Naive thymus-derived CD8-positive, alpha-beta T cell (primary cell): ENCODE data around the gene NMRK2. TPM values are rescaled to one million over a fixed set of nuclear protein-coding genes. Genes with fewer than 3 reads are reported as not detected.
"Not testable (repeated sequence)": the region's sequence is repeated elsewhere in the genome, so short reads cannot be mapped to it uniquely, and the experiment has no call there.

Experiments used
- ATAC-seq, 2 donors: fragments of 150-1000 bp; cut with Tn5 transposase in 1 of 2; sonication (Bioruptor Pico), chemical (Tn5 transposase) in 1 of 2; 1 replicate in 1 of 2; 2 replicates in 1 of 2; pipeline ENCODE4 v1.10.0; 2021; ENCODE audit warnings: mild to moderate bottlenecking in 2 of 2, moderate library complexity in 2 of 2
- POLR2A ChIA-PET: fragments of 350-600 bp; sonication (Branson Sonifier 250); formaldehyde crosslinking; loops from one replicate; lab custom pipeline; 2021; ENCODE audit warnings: antibody characterized with exemption; lab: Charles Lee
- DNase-seq, 10 donors: peaks; one replicate each; pipeline versions ENCODE4 v3.0.0 to v3.0.0-alpha.2; 2020 to 2022
- H3K27ac Mint-ChIP-seq, 10 donors: one replicate each; pipeline ENCODE4 v1.8.0; 2020 to 2022; ENCODE audit warnings: mild to moderate bottlenecking in 10 of 10, mixed read lengths in 10 of 10, moderate library complexity in 4 of 10, inconsistent platforms in 1 of 10
- H3K27me3 Mint-ChIP-seq, 5 donors: one replicate each; pipeline ENCODE4 v1.8.0; 2021 to 2022; ENCODE audit warnings: mixed read lengths in 5 of 5
- H3K36me3 Mint-ChIP-seq, 3 donors: one replicate each; pipeline ENCODE4 v1.8.0; 2020 to 2022; ENCODE audit warnings: mixed read lengths in 3 of 3, mild to moderate bottlenecking in 2 of 3, inconsistent platforms in 1 of 3
- H3K4me1 Mint-ChIP-seq, 4 donors: one replicate each; pipeline ENCODE4 v1.8.0; 2021 to 2022; ENCODE audit warnings: mixed read lengths in 4 of 4
- H3K4me3 Mint-ChIP-seq, 10 donors: one replicate each; pipeline ENCODE4 v1.8.0; 2020 to 2022; ENCODE audit warnings: mild to moderate bottlenecking in 10 of 10, mixed read lengths in 10 of 10, moderate library complexity in 6 of 10, inconsistent platforms in 1 of 10
- H3K9me3 Mint-ChIP-seq, 9 donors: one replicate each; pipeline ENCODE4 v1.8.0; 2020 to 2022; ENCODE audit warnings: mixed read lengths in 9 of 9, mild to moderate bottlenecking in 3 of 9, inconsistent platforms in 1 of 9, moderate library complexity in 1 of 9
- polyA plus RNA-seq, 3 donors: library from polyadenylated mRNA; unstranded; fragments of 300-500 nt; fragmentation: Illumina TruSeq; gene quantifications; one replicate each; pipeline ENCODE4 v1.2.3, GENCODE V29; 2021
- total RNA-seq, 8 experiments: library from RNA in 2 of 8; stranded (reverse) in 2 of 8; gene quantifications; one replicate each; pipeline ENCODE4 v1.2.3 and lab custom pipeline; 2021 to 2026

The NMRK2 gene
- total and polyA plus RNA-seq, 5 experiments from 2014 or later: not detected

GRCh38 chr19:3944018-3944721 is 11.3 kb downstream of the NMRK2 start:
- Mint-ChIP-seq H3K9me3 (no peaks in the 10 kb centered on the region), H3K4me3 (no peak overlapping the region), H3K36me3 (peaks cover 0 to 2% (median 0%) of the 10 kb centered on the region in 3 donors), H3K27ac (peak overlapping the region in 2 of 10 donors; percentile 72 to 77), H3K4me1 (peaks cover 0 to 6% (median 0%) of the 10 kb centered on the region in 4 donors), H3K27me3 (peaks cover 0 to 2% (median 0%) of the 10 kb centered on the region in 5 donors)
- POLR2A ChIA-PET: no interaction called here
- ATAC-seq (no peak), DNase-seq (no peak)

- DNase-seq (no peak), ATAC-seq (no peak)
- H3K9me3 Mint-ChIP-seq: no peaks in the 10 kb centered on the region
- H3K27me3 Mint-ChIP-seq: peaks cover 0 to 2% (median 0%) of the 10 kb centered on the region in 5 donors
- H3K4me1 Mint-ChIP-seq: peaks cover 0 to 9% (median 1%) of the 10 kb centered on the region in 4 donors
- POLR2A ChIA-PET: no interaction called here
- no peak overlapping the region for H3K27ac Mint-ChIP-seq
- peaks cover 0 to 2% (median 0%) of the 10 kb centered on the region in 3 donors for H3K36me3 Mint-ChIP-seq
- H3K4me3 Mint-ChIP-seq: no peak overlapping the region
These were observed 13.0 kb downstream of the NMRK2 start for GRCh38 chr19:3945838-3946237.

GRCh38 chr19:3947316-3947933 is 14.6 kb downstream of the NMRK2 start:
- H3K4me1 Mint-ChIP-seq: peaks cover 3 to 20% (median 13%) of the 10 kb centered on the region in 4 donors
- ATAC-seq, H3K4me3 Mint-ChIP-seq, DNase-seq, H3K27ac Mint-ChIP-seq, H3K27me3 Mint-ChIP-seq, H3K36me3 Mint-ChIP-seq, H3K9me3 Mint-ChIP-seq, POLR2A ChIA-PET: not testable (repeated sequence)

GRCh38 chr19:3949294-3949693 is 16.4 kb downstream of the NMRK2 start:
- Mint-ChIP-seq H3K4me3 (no peak overlapping the region), H3K36me3 (no peaks in the 10 kb centered on the region), H3K9me3 (no peaks in the 10 kb centered on the region), H3K27ac (no peak overlapping the region), H3K27me3 (no peaks in the 10 kb centered on the region), H3K4me1 (peaks cover 5 to 16% (median 15%) of the 10 kb centered on the region in 4 donors)
- DNase-seq (no peak), ATAC-seq (no peak)
- POLR2A ChIA-PET: interaction anchor here (0.5 to 0.6 kb wide), 2 partner anchors 40 to 230 kb away, joined by 4 to 5 read pairs; no protein-coding TSS in a partner anchor

- POLR2A ChIA-PET: interaction anchor here (0.5 to 0.9 kb wide), 4 partner anchors 38 to 262 kb away, joined by 3 to 5 read pairs (median 4); no protein-coding TSS in a partner anchor
- ATAC-seq (peak; percentile 27 to 36), DNase-seq (peak in 1 of 10 donors; percentile 17)
- peak overlapping the region in 6 of 10 donors; percentile 29 to 95 (median 64) for H3K27ac Mint-ChIP-seq
- H3K4me1 Mint-ChIP-seq: peaks cover 5 to 16% (median 15%) of the 10 kb centered on the region in 4 donors
- H3K27me3 Mint-ChIP-seq: no peaks in the 10 kb centered on the region
- H3K36me3 Mint-ChIP-seq: no peaks in the 10 kb centered on the region
- H3K4me3 Mint-ChIP-seq: peak overlapping the region; percentile 22 to 90 (median 64)
- H3K9me3 Mint-ChIP-seq: no peaks in the 10 kb centered on the region
These were observed 17.4 kb downstream of the NMRK2 start for GRCh38 chr19:3949997-3950859.

- no peaks in the 10 kb centered on the region for H3K27me3 Mint-ChIP-seq
- peak overlapping the region; percentile 63 to 95 (median 81) for H3K27ac Mint-ChIP-seq
- H3K4me1 Mint-ChIP-seq: peaks cover 5 to 16% (median 15%) of the 10 kb centered on the region in 4 donors
- POLR2A ChIA-PET: interaction anchor here (0.6 to 0.9 kb wide), 3 partner anchors 37 to 261 kb away, joined by 3 read pairs; no protein-coding TSS in a partner anchor
- ATAC-seq (peak; percentile 60 to 61), DNase-seq (peak in 2 of 10 donors; percentile 21 to 22)
- H3K9me3 Mint-ChIP-seq: no peaks in the 10 kb centered on the region
- no peaks in the 10 kb centered on the region for H3K36me3 Mint-ChIP-seq
- H3K4me3 Mint-ChIP-seq: peak overlapping the region; percentile 66 to 90 (median 81)
These were observed 18.3 kb downstream of the NMRK2 start for GRCh38 chr19:3950871-3951861.

- not testable (repeated sequence) for H3K36me3 Mint-ChIP-seq, H3K27me3 Mint-ChIP-seq, H3K9me3 Mint-ChIP-seq, DNase-seq, ATAC-seq
- POLR2A ChIA-PET: interaction anchor here (0.6 to 1.1 kb wide), 2 partner anchors 31 to 38 kb away, joined by 3 read pairs; no protein-coding TSS in a partner anchor
- Mint-ChIP-seq H3K4me1 (peaks cover 5 to 16% (median 15%) of the 10 kb centered on the region in 4 donors), H3K4me3 (peak overlapping the region in 4 of 10 donors; percentile 22 to 71 (median 38)), H3K27ac (peak overlapping the region in 2 of 10 donors; percentile 5 to 97)
These were observed 19.9 kb downstream of the NMRK2 start for GRCh38 chr19:3952755-3953276.

- H3K36me3 Mint-ChIP-seq: peaks cover 0 to 14% (median 0%) of the 10 kb centered on the region in 3 donors
- H3K27ac Mint-ChIP-seq: no peak overlapping the region
- H3K4me3 Mint-ChIP-seq: no peak overlapping the region
- no peaks in the 10 kb centered on the region for H3K9me3 Mint-ChIP-seq
- POLR2A ChIA-PET: interaction anchor here (1.1 kb wide), 1 partner anchor 30 kb away, joined by 3 read pairs; no protein-coding TSS in a partner anchor
- ATAC-seq (no peak), DNase-seq (no peak)
- no peaks in the 10 kb centered on the region for H3K27me3 Mint-ChIP-seq
- H3K4me1 Mint-ChIP-seq: peaks cover 5 to 16% (median 15%) of the 10 kb centered on the region in 4 donors
These were observed 21.2 kb downstream of the NMRK2 start for GRCh38 chr19:3954107-3954506.

GRCh38 chr19:3955276-3955675 is 22.4 kb downstream of the NMRK2 start:
- DNase-seq, H3K27ac Mint-ChIP-seq, POLR2A ChIA-PET, H3K27me3 Mint-ChIP-seq, ATAC-seq, H3K4me3 Mint-ChIP-seq, H3K9me3 Mint-ChIP-seq: not testable (repeated sequence)
- Mint-ChIP-seq H3K4me1 (peaks cover 5 to 16% (median 15%) of the 10 kb centered on the region in 4 donors), H3K36me3 (peaks cover 0 to 21% (median 0%) of the 10 kb centered on the region in 3 donors)

GRCh38 chr19:3955688-3956087 is 22.8 kb downstream of the NMRK2 start:
- peaks cover 0 to 25% (median 0%) of the 10 kb centered on the region in 3 donors for H3K36me3 Mint-ChIP-seq
- DNase-seq (no peak), ATAC-seq (no peak)
- H3K4me3 Mint-ChIP-seq: no peak overlapping the region
- H3K4me1 Mint-ChIP-seq: peaks cover 5 to 14% (median 14%) of the 10 kb centered on the region in 4 donors
- H3K9me3 Mint-ChIP-seq: no peaks in the 10 kb centered on the region
- no peak overlapping the region for H3K27ac Mint-ChIP-seq
- POLR2A ChIA-PET: interaction anchor here (1.3 kb wide), 1 partner anchor 13 kb away, joined by 3 read pairs; no protein-coding TSS in a partner anchor
- no peaks in the 10 kb centered on the region for H3K27me3 Mint-ChIP-seq
